ENCODE measurements around the gene LILRA1.

Gene LILRA1

DNA sequence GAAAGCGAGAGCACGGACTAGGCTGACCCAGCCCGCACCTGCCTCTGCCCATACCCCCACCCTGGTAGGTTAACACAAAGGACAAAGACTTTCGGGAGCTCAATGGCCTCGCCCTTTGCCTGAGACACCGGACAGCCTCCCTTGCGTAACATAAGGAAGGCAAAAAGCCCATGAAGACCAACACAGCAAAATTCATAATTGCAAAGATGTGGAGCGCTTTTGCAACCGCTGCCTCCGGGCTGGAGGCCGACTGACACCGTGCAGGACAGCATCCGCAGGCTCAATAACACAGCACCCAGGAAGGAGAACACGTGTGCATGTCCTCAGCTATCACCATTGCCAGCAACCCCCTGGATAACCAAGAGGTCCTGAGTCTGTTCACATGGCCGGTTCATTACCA, 15.4 kb downstream of the LILRA1 start:
- H3K27me3 ChIP-seq (ENCODE audit: insufficient read depth, low read depth, severe bottlenecking): peaks cover 72% of the 10 kb centered on the region
- DNase-seq: no peak
- TF ChIP-seq CTCF (IDR thresholded peaks at IDR 0.05; ENCODE audit: low read depth, low read length): no peak
- peaks cover 15% of the 10 kb centered on the region for H3K9me3 ChIP-seq (ENCODE audit: severe bottlenecking)
- H3K36me3 ChIP-seq: no peaks in the 10 kb centered on the region
- H3K27ac ChIP-seq: no peak overlapping the region
- no peak overlapping the region for H3K4me3 ChIP-seq (ENCODE audit: low read depth, low read length)

DNA sequence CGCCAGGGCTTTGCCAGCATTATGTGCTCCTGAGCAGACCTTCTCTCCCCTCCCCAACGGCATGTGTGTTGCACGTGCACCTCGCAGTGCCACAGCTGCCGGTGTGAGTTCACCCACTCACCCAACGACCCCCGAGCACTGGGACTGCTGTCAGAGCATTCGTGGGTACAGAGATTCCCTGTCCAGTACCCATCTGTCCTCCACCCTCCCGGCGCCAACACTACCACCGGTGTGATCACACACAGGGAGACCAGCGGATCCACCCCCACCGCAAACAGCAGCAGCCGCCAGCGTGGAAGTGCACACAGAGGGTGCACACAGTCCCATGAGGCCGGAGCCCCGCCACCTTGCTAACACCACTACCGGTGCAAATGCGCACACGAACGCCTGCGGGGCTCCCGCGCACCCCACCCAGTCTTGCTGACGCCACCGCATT, 15.9 kb downstream of the LILRA1 start:
- peaks cover 69% of the 10 kb centered on the region for H3K27me3 ChIP-seq (ENCODE audit: insufficient read depth, low read depth, severe bottlenecking)
- DNase-seq: no peak
- H3K9me3 ChIP-seq (ENCODE audit: severe bottlenecking): peaks cover 15% of the 10 kb centered on the region
- H3K27ac ChIP-seq: no peak overlapping the region
- H3K4me3 ChIP-seq (ENCODE audit: low read depth, low read length): no peak overlapping the region
- no peak for TF ChIP-seq CTCF (IDR thresholded peaks at IDR 0.05; ENCODE audit: low read depth, low read length)
- no peaks in the 10 kb centered on the region for H3K36me3 ChIP-seq

DNA sequence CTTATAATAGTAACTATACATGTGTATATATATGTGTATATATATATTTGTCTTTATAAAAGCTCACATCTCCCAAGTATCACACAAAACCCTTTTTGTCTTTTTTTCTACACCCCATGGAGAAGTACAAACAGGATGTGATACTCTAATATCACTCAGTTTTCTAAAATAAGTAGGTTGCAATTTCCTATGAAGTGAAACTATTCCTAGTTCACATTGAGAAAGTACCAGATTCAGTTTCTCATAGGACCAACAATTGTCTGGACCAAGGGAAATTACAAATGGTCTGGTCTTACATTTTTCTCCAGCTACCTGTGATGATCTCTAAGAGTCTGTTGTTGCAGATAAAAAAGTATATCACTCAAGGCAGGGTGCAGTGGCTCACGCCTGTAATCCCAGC, 19.0 kb downstream of the LILRA1 start:
- no peak for DNase-seq
- Histone ChIP-seq H3K27me3 (ENCODE audit: insufficient read depth, low read depth, severe bottlenecking) (peaks cover 68% of the 10 kb centered on the region), H3K27ac (no peak overlapping the region), H3K9me3 (ENCODE audit: severe bottlenecking) (peaks cover 3% of the 10 kb centered on the region), H3K36me3 (no peaks in the 10 kb centered on the region), H3K4me3 (ENCODE audit: low read depth, low read length) (no peak overlapping the region)
- TF ChIP-seq CTCF (IDR thresholded peaks at IDR 0.05; ENCODE audit: low read depth, low read length): no peak

- Histone ChIP-seq H3K27ac (no peak overlapping the region), H3K36me3 (no peaks in the 10 kb centered on the region), H3K4me3 (ENCODE audit: low read depth, low read length) (no peak overlapping the region), H3K27me3 (ENCODE audit: insufficient read depth, low read depth, severe bottlenecking) (peaks cover 48% of the 10 kb centered on the region), H3K9me3 (ENCODE audit: severe bottlenecking) (peaks cover 5% of the 10 kb centered on the region)
- DNase-seq: no peak
- no peak for TF ChIP-seq CTCF (IDR thresholded peaks at IDR 0.05; ENCODE audit: low read depth, low read length)
Measured at GRCh38 chr19:54614726-54615125, 21.3 kb downstream of the LILRA1 start.

DNA sequence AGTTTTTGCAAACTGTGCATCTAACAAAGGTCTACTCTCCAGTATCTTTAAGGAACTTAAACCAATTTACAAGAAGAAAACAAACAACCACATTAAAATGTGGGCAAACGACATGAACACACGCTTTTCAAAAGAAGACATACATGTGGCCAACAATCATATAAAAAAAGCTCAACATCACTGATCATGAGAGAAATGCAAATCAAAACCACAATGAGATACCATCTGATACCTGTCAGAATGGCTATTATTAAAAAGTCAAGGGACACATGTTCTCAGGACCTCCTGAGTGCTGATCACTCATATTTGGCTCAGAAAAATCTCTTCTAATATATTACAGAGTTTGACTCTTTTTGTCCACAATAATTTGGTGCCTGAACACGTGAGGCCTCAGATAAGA, 22.6 kb downstream of the LILRA1 start:
- Histone ChIP-seq H3K27ac (no peak overlapping the region), H3K27me3 (ENCODE audit: insufficient read depth, low read depth, severe bottlenecking) (peaks cover 40% of the 10 kb centered on the region), H3K36me3 (no peaks in the 10 kb centered on the region), H3K9me3 (ENCODE audit: severe bottlenecking) (peaks cover 5% of the 10 kb centered on the region), H3K4me3 (ENCODE audit: low read depth, low read length) (no peak overlapping the region)
- no peak for DNase-seq
- TF ChIP-seq CTCF (IDR thresholded peaks at IDR 0.05; ENCODE audit: low read depth, low read length): no peak

GRCh38 chr19:54616821-54617560, 23.6 kb downstream of the LILRA1 start:
- Histone ChIP-seq H3K27ac (no peak overlapping the region), H3K27me3 (ENCODE audit: insufficient read depth, low read depth, severe bottlenecking) (peaks cover 43% of the 10 kb centered on the region), H3K9me3 (ENCODE audit: severe bottlenecking) (peaks cover 5% of the 10 kb centered on the region), H3K36me3 (no peaks in the 10 kb centered on the region), H3K4me3 (ENCODE audit: low read depth, low read length) (no peak overlapping the region)
- no peak for DNase-seq
- no peak for TF ChIP-seq CTCF (IDR thresholded peaks at IDR 0.05; ENCODE audit: low read depth, low read length)

Measured in WERI-Rb-1 (cell line).